Adrenal gland (tissue), 5 donors: ENCODE measurements around the gene ERC2.

Experiments
- CTCF ChIP-seq, 6 experiments: fragments of 450-650 bp in 4 of 6; fragments of 200-600 bp in 2 of 6; sonication (generic) in 1 of 6; IDR thresholded peaks; 1 replicate in 5 of 6; 2 replicates in 1 of 6; pipeline versions ENCODE4 v1.5.1 to v1.8.0; 2016 to 2021; ENCODE audit warnings: antibody characterized with exemption in 6 of 6, mild to moderate bottlenecking in 2 of 6, moderate library complexity in 1 of 6
- POLR2A ChIP-seq, 2 donors: fragments of 450-650 bp; IDR thresholded peaks; one replicate each; pipeline ENCODE4 v1.6.1; 2017; ENCODE audit warnings: antibody characterized with exemption in 2 of 2, mild to moderate bottlenecking in 2 of 2, moderate library complexity in 1 of 2
- donor health status: DM: no; HTN: no; CAD: no.

DNA sequence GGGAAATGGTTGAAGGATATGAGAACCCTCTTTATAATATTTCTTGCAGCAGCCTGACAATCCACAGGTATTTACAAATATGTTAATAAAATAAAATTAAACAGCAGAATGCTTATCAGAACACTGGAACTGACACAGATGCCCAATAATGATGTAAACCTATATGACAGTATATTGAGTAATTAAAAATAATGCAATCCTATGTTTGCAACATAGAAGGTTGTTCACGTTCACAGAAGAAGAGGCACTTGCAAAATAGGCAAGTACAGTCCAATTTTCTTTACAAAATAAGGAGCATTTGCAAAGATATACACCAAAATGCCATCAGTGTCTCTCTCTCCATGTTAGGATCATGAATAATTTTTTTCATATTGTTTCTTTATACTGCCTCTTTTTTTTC lies 584.2 kb downstream of the ERC2 start:
- no peak for TF ChIP-seq CTCF (IDR thresholded peaks at IDR 0.05)
- TF ChIP-seq POLR2A (IDR thresholded peaks at IDR 0.05): no peak
